Measurements from ENCODE around the gene WFDC1.

Gene WFDC1

DNA sequence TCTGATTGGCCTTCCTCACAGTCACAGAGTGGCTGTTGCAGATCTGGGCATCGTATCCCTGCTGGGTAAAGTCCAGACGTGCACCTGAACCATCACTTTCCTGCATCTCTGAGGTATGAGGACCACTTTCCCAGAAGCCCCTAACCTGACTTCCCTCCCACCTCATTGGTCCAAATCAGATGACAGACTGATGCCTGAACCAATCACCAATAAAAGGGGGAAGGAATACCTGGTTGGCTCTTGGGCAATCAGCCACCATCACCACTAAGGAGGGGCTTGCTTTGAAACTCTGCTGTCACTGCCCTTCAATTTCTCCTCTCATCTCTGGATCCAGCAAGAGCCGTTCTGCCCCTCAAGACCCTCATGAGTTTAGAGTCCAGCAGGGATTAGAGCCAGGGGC, 13.6 kb upstream of the WFDC1 start:
- Histone ChIP-seq H3K27me3 (ENCODE audit: insufficient read depth, low read length, poor library complexity, severe bottlenecking) (no peaks in the 10 kb centered on the region), H3K36me3 (ENCODE audit: insufficient read depth, low read length) (no peaks in the 10 kb centered on the region), H3K9me3 (ENCODE audit: insufficient read depth, low read depth, low read length) (no peaks in the 10 kb centered on the region), H3K79me2 (ENCODE audit: insufficient read depth, low read length) (no peaks in the 10 kb centered on the region), H3K4me3 (ENCODE audit: low read length, poor library complexity, severe bottlenecking) (no peak overlapping the region), H3F3A (ENCODE audit: low read depth) (no peaks in the 10 kb centered on the region), H3K4me2 (ENCODE audit: low read depth, low read length, poor library complexity, severe bottlenecking) (no peak overlapping the region), H3K4me1 (ENCODE audit: insufficient read depth, low read length, poor library complexity, severe bottlenecking) (no peaks in the 10 kb centered on the region), H3K9me2 (replicated peaks; ENCODE audit: low read depth, low read length) (no peaks in the 10 kb centered on the region), H2AFZ (ENCODE audit: low read length) (no peak overlapping the region), H3K9ac (ENCODE audit: low read depth, low read length, poor library complexity, severe bottlenecking) (no peak overlapping the region), H4K20me1 (ENCODE audit: insufficient read depth, low read length, poor library complexity, severe bottlenecking) (no peaks in the 10 kb centered on the region)
- no peak for TF ChIP-seq EZH2phosphoT487 (IDR thresholded peaks at IDR 0.05; ENCODE audit: borderline replicate concordance)
- TF ChIP-seq CTCF (conservative IDR thresholded peaks at IDR 0.05; ENCODE audit: low read length), result no peak

DNA sequence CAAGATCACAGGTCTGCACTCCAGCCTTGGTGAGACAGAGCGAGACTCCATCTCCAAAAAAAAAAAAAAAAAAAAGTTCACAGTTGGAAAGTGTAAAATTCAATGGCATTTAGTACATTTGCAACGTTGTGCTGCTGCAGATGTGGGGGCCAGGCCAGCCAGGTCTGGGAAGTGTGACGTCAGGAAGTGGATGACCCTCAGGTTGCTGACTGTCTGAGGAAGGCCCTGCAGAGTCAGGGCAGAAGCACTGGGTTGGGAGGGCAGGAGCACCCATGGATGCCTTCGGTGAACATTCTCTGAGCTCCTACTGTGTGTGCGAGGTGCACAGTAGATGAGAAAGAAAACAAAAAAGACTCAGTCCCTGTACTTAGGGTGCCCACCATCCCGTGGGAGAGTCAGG, 12.1 kb upstream of the WFDC1 start:
- H3F3A ChIP-seq (ENCODE audit: low read depth), result no peaks in the 10 kb centered on the region
- no peaks in the 10 kb centered on the region for H3K27me3 ChIP-seq (ENCODE audit: insufficient read depth, low read length, poor library complexity, severe bottlenecking)
- H2AFZ ChIP-seq (ENCODE audit: low read length), result no peak overlapping the region
- H3K4me2 ChIP-seq (ENCODE audit: low read depth, low read length, poor library complexity, severe bottlenecking), result no peak overlapping the region
- no peaks in the 10 kb centered on the region for H3K36me3 ChIP-seq (ENCODE audit: insufficient read depth, low read length)
- H3K4me3 ChIP-seq (ENCODE audit: low read length, poor library complexity, severe bottlenecking), result no peak overlapping the region
- H3K4me1 ChIP-seq (ENCODE audit: insufficient read depth, low read length, poor library complexity, severe bottlenecking), result no peaks in the 10 kb centered on the region
- H4K20me1 ChIP-seq (ENCODE audit: insufficient read depth, low read length, poor library complexity, severe bottlenecking), result no peaks in the 10 kb centered on the region
- H3K9me3 ChIP-seq (ENCODE audit: insufficient read depth, low read depth, low read length), result no peaks in the 10 kb centered on the region
- no peak overlapping the region for H3K9ac ChIP-seq (ENCODE audit: low read depth, low read length, poor library complexity, severe bottlenecking)
- H3K79me2 ChIP-seq (ENCODE audit: insufficient read depth, low read length), result no peaks in the 10 kb centered on the region
- TF ChIP-seq EZH2phosphoT487 (IDR thresholded peaks at IDR 0.05; ENCODE audit: borderline replicate concordance) (no peak), CTCF (conservative IDR thresholded peaks at IDR 0.05; ENCODE audit: low read length) (no peak)
- H3K9me2 ChIP-seq (replicated peaks; ENCODE audit: low read depth, low read length), result no peaks in the 10 kb centered on the region

DNA sequence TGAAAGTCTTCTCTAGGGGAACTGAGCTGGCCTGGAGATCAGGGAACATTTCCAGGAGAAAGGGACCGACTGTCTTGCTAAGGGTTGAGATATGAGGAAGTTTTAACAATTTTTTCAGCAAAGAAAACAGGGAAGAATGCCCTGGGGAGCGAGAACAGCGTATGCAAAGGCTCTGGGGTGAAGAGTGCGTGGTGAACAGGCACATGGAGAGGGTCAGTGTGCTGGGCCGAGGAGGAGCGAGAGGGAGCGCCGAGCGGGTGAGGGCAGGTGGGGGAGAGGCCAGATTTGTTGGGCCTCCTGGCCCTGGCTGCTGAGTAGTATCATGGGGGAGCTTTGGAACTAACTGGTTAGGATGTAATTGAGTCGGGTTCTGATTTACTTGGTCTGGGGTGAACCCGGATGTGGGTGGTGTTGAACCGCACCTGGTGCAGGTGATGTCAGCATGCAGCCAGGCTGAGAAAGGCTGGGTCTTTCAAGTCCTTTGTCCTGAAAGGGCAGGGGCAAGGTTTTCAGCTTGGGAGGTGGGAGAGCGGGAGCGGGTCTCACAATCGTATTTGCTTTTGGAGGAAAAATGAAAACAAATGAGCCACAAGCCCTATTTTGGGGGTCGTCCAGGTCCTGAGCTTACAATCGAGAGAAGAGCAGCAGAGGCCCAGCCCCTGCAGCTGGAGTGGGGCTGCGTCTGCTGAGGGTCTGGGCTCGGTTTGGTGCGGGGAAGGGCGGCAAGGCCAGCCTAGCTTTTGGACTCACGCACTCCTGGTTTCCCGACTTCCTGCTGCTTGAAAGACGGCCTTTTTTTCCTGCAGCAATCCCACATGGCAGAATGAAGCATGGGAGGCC, 11.1 kb upstream of the WFDC1 start:
- Histone ChIP-seq H3F3A (ENCODE audit: low read depth) (no peaks in the 10 kb centered on the region), H3K36me3 (ENCODE audit: insufficient read depth, low read length) (no peaks in the 10 kb centered on the region), H3K4me2 (ENCODE audit: low read depth, low read length, poor library complexity, severe bottlenecking) (no peak overlapping the region), H4K20me1 (ENCODE audit: insufficient read depth, low read length, poor library complexity, severe bottlenecking) (no peaks in the 10 kb centered on the region), H3K9ac (ENCODE audit: low read depth, low read length, poor library complexity, severe bottlenecking) (no peak overlapping the region), H3K9me2 (replicated peaks; ENCODE audit: low read depth, low read length) (no peaks in the 10 kb centered on the region), H3K9me3 (ENCODE audit: insufficient read depth, low read depth, low read length) (no peaks in the 10 kb centered on the region), H3K4me3 (ENCODE audit: low read length, poor library complexity, severe bottlenecking) (no peak overlapping the region), H3K4me1 (ENCODE audit: insufficient read depth, low read length, poor library complexity, severe bottlenecking) (no peaks in the 10 kb centered on the region), H3K27me3 (ENCODE audit: insufficient read depth, low read length, poor library complexity, severe bottlenecking) (no peaks in the 10 kb centered on the region), H3K79me2 (ENCODE audit: insufficient read depth, low read length) (no peaks in the 10 kb centered on the region), H2AFZ (ENCODE audit: low read length) (no peak overlapping the region)
- TF ChIP-seq EZH2phosphoT487 (IDR thresholded peaks at IDR 0.05; ENCODE audit: borderline replicate concordance), result no peak
- TF ChIP-seq CTCF (conservative IDR thresholded peaks at IDR 0.05; ENCODE audit: low read length), result no peak
